Measurements from ENCODE around the gene CPT2. TPM values are rescaled to one million over a fixed set of nuclear protein-coding genes. Genes with fewer than 3 reads are reported as not detected.

The CPT2 gene
- total and polyA plus RNA-seq, 2 of the 13 experiments (the other 11 are each of a cell fraction or from before 2014, with no cell fraction given), result 12.6 to 14.6 TPM

DNA sequence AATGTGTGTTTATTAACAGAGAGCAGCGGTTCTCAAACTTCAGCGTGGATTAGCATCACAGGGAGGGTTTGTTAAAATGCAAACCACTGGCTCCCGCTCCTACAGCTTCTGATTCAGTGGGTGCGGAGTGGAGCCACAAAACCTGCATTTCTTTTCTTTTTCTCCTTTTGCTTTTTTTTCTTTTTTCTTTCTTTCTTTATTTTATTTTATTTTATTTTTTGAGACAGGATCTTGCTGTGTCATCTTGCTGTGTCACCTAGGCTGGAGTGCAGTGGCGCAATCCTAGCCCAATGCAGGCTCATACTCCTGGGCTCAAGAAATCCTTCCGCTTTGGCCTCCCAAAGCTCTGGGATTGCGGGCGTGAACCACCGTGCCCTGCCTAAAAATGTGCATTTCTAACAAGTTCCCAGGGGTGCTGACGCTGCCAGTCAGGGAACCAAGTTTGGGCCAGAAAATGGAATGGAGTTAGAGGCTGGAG is 33.3 kb upstream of the CPT2 start (continued):
- TF ChIP-seq, protein P1, sequence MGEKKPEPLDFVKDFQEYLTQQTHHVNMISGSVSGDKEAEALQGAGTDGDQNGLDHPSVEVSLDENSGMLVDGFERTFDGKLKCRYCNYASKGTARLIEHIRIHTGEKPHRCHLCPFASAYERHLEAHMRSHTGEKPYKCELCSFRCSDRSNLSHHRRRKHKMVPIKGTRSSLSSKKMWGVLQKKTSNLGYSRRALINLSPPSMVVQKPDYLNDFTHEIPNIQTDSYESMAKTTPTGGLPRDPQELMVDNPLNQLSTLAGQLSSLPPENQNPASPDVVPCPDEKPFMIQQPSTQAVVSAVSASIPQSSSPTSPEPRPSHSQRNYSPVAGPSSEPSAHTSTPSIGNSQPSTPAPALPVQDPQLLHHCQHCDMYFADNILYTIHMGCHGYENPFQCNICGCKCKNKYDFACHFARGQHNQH (CRISPR knock-in tag; IDR thresholded peaks at IDR 0.05), result no peak
- TF ChIP-seq SMYD3 (CRISPR knock-in tag; IDR thresholded peaks at IDR 0.05) (no peak), ELF1 (CRISPR knock-in tag; IDR thresholded peaks at IDR 0.05) (no peak), MEF2D (CRISPR knock-in tag; IDR thresholded peaks at IDR 0.05) (no peak), HCFC1 (IDR thresholded peaks at IDR 0.05; ENCODE audit: low read depth, low read length) (no peak), ZNF33B (CRISPR knock-in tag; IDR thresholded peaks at IDR 0.05) (no peak), KLF13 (CRISPR knock-in tag; IDR thresholded peaks at IDR 0.05) (no peak), MLLT10 (CRISPR knock-in tag; IDR thresholded peaks at IDR 0.05) (no peak), IKZF1 (IDR thresholded peaks at IDR 0.05) (no peak), HOXD1 (CRISPR knock-in tag; IDR thresholded peaks at IDR 0.05) (no peak), LCORL (IDR thresholded peaks at IDR 0.05) (no peak), LCORL (CRISPR knock-in tag; IDR thresholded peaks at IDR 0.05) (no peak), PRPF4 (IDR thresholded peaks at IDR 0.05; ENCODE audit: low read depth, low read length, poor library complexity, severe bottlenecking) (peak; percentile 14), POLR2AphosphoS2 (IDR thresholded peaks at IDR 0.05; ENCODE audit: low read depth, low read length) (no peak), ZNF569 (CRISPR knock-in tag; IDR thresholded peaks at IDR 0.05; ENCODE audit: borderline replicate concordance) (no peak), ARID2 (CRISPR knock-in tag; IDR thresholded peaks at IDR 0.05; ENCODE audit: borderline replicate concordance) (no peak), ZNF354B (CRISPR knock-in tag; IDR thresholded peaks at IDR 0.05) (no peak), ZMYM3 (CRISPR knock-in tag; IDR thresholded peaks at IDR 0.05) (no peak), TEAD3 (CRISPR knock-in tag; optimal IDR thresholded peaks at IDR 0.05; ENCODE audit: borderline replicate concordance) (no peak), TCF7L2 (IDR thresholded peaks at IDR 0.05; ENCODE audit: low read depth, low read length) (no peak), PITX1 (CRISPR knock-in tag; IDR thresholded peaks at IDR 0.05) (no peak), MEIS1 (CRISPR knock-in tag; IDR thresholded peaks at IDR 0.05; ENCODE audit: borderline replicate concordance) (no peak), FLYWCH1 (CRISPR knock-in tag; IDR thresholded peaks at IDR 0.05) (no peak), RAD51 (IDR thresholded peaks at IDR 0.05; ENCODE audit: borderline replicate concordance) (no peak), ZNF143 (CRISPR knock-in tag; IDR thresholded peaks at IDR 0.05) (no peak), NFKB2 (CRISPR knock-in tag; IDR thresholded peaks at IDR 0.05; ENCODE audit: borderline replicate concordance) (no peak), CHD2 (IDR thresholded peaks at IDR 0.05; ENCODE audit: low read depth, low read length) (no peak), ZNF34 (CRISPR knock-in tag; IDR thresholded peaks at IDR 0.05; ENCODE audit: borderline replicate concordance) (no peak), KLF11 (CRISPR knock-in tag; IDR thresholded peaks at IDR 0.05) (no peak), SPEN (CRISPR knock-in tag; IDR thresholded peaks at IDR 0.05; ENCODE audit: low read depth) (no peak), ZNF451 (CRISPR knock-in tag; IDR thresholded peaks at IDR 0.05) (no peak), ZNF263 (CRISPR knock-in tag; IDR thresholded peaks at IDR 0.05) (no peak)
- TF ChIP-seq, protein P2, sequence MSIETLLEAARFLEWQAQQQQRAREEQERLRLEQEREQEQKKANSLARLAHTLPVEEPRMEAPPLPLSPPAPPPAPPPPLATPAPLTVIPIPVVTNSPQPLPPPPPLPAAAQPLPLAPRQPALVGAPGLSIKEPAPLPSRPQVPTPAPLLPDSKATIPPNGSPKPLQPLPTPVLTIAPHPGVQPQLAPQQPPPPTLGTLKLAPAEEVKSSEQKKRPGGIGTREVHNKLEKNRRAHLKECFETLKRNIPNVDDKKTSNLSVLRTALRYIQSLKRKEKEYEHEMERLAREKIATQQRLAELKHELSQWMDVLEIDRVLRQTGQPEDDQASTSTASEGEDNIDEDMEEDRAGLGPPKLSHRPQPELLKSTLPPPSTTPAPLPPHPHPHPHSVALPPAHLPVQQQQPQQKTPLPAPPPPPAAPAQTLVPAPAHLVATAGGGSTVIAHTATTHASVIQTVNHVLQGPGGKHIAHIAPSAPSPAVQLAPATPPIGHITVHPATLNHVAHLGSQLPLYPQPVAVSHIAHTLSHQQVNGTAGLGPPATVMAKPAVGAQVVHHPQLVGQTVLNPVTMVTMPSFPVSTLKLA (IDR thresholded peaks at IDR 0.05), result no peak
- TF ChIP-seq, protein P3, sequence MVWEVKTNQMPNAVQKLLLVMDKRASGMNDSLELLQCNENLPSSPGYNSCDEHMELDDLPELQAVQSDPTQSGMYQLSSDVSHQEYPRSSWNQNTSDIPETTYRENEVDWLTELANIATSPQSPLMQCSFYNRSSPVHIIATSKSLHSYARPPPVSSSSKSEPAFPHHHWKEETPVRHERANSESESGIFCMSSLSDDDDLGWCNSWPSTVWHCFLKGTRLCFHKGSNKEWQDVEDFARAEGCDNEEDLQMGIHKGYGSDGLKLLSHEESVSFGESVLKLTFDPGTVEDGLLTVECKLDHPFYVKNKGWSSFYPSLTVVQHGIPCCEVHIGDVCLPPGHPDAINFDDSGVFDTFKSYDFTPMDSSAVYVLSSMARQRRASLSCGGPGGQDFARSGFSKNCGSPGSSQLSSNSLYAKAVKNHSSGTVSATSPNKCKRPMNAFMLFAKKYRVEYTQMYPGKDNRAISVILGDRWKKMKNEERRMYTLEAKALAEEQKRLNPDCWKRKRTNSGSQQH (CRISPR knock-in tag; IDR thresholded peaks at IDR 0.05; ENCODE audit: low read depth), result no peak
